OCI-LY3 (cell line): Measurements from ENCODE around the gene CYS1.

ENCODE experiments used
- CTCF ChIP-seq: fragments of 200-600, 300-600 bp; sonication (generic); IDR thresholded peaks from 2 replicates; pipeline ENCODE4 v1.5.1; 2014; ENCODE audit warnings: antibody characterized with exemption, low read length, low read depth
- EZH2phosphoT487 ChIP-seq: fragments of 200-600 bp; shearing (Covaris generic); IDR thresholded peaks from 2 replicates; pipeline ENCODE4 v1.6.1; 2018; ENCODE audit warnings: antibody characterized with exemption, mixed run types, low read depth

GRCh38 chr2:10084223-10084865 lies 4.1 kb upstream of the CYS1 start:
- TF ChIP-seq CTCF = no peak
- TF ChIP-seq EZH2phosphoT487 = no peak
